BLaER1 treated with 17β-estradiol and CSF1 and Interleukin-3, amounts not matched to agents 10 nM and 100 nM (cell line): ENCODE data around the gene NOTCH3.
A peak's percentile ranks its signal among the peaks of the same experiment; 100 is the strongest.

ENCODE experiments used
- H3K27ac ChIP-seq, 11 experiments: shearing (Covaris generic); formaldehyde crosslinking; 2 replicates each; pipeline ENCODE4 v1.8.1; 2022
- H3K27me3 ChIP-seq, 11 experiments: shearing (Covaris generic); formaldehyde crosslinking; 2 replicates each; pipeline ENCODE4 v1.8.1; 2022
- H3K36me3 ChIP-seq, 11 experiments: shearing (Covaris generic); formaldehyde crosslinking; 2 replicates each; pipeline ENCODE4 v1.8.1; 2022
- H3K4me1 ChIP-seq, 10 experiments: shearing (Covaris generic); formaldehyde crosslinking; 2 replicates each; pipeline ENCODE4 v1.8.1; 2022
- H3K4me2 ChIP-seq, 11 experiments: shearing (Covaris generic); formaldehyde crosslinking; 2 replicates each; pipeline ENCODE4 v1.8.1; 2022
- H3K4me3 ChIP-seq, 10 experiments: shearing (Covaris generic); formaldehyde crosslinking; 2 replicates each; pipeline ENCODE4 v1.8.1; 2022
- H3K9ac ChIP-seq, 11 experiments: shearing (Covaris generic); formaldehyde crosslinking; 2 replicates each; pipeline ENCODE4 v1.8.1; 2022
- H3K9me3 ChIP-seq, 11 experiments: shearing (Covaris generic); formaldehyde crosslinking; replicated peaks in 1 of 11; 2 replicates each; pipeline ENCODE4 v1.8.1; 2022
- H4K20me1 ChIP-seq, 11 experiments: shearing (Covaris generic); formaldehyde crosslinking; 2 replicates each; pipeline ENCODE4 v1.8.1; 2022
- Cebpa-rat ChIP-seq, 11 experiments: shearing (Covaris generic); IDR thresholded peaks; 2 replicates each; pipeline ENCODE4 v1.8.1; 2022

Gene NOTCH3

DNA sequence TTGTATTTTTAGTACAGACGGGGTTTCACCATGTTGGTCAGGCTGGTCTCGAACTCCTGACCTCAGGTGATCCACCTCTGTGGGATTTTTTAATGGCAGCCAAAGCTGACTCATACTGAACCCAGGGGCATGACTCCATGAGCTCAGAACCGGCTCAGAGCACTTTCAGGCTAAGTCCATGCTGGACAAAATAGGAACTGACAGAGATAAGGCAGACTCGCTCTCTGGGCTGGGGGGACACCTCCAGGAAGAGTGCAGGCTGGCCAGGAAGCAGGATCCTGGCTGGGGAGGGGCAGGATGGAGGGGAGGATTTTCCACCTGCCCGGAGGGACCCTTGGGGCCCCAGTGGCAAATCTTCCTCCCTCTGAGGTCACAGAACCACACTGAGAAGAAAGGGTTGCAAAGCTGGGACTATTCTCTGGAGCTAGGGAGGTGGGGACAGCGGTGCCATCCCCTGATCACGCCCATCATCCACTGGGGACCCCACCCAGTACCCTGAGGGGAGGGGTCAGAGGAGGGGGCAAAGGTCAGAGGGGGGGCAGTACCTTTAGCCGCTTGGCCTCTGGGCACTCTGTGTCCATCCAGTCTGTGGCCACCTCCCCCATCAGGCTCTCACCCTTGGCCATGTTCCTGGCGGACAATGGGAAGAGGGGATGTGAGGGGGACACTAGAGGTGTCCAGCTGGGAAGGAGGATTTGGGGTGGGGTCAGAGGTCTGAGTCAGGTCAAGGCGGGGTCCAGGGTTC, 31.1 kb downstream of the NOTCH3 start:
- Histone ChIP-seq H3K27ac (no peak overlapping the region), H3K9ac (no peak overlapping the region), H3K36me3 (peaks cover 69 to 97% (median 91%) of the 10 kb centered on the region in 11 experiments), H4K20me1 (peaks cover 0 to 9% (median 0%) of the 10 kb centered on the region in 11 experiments; a peak in 5 of 22 replicates), H3K9me3 (peaks cover 28 to 45% (median 41%) of the 10 kb centered on the region in 11 experiments), H3K4me2 (no peak overlapping the region), H3K4me1 (peaks cover 0 to 10% (median 4%) of the 10 kb centered on the region in 10 experiments; a peak in 9 of 20 replicates), H3K27me3 (no peaks in the 10 kb centered on the region), H3K4me3 (no peak overlapping the region)
- TF ChIP-seq Cebpa-rat (IDR thresholded peaks at IDR 0.05) = no peak

DNA sequence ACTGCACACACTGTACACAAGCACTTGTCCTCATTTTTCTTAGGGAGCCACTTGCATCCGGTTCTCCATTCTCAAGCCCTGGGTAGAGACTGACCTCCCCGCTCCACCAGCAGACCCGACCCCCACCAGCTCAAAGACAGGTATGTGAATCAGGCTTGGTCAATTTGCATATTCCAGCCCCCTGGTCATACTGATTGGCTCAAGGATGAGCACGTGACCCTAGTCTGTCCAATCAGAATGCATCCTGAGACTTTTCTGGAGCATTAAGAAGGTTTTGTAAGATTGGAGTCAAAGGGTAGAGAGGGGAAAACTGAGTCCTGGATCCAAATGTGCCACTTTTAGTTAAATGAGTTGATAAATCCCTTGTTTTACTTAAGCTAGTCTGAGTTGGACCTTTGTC, 34.1 kb downstream of the NOTCH3 start:
- Histone ChIP-seq H3K4me3 (peak overlapping the region in 1 of 10 experiments; percentile 13; a peak in 2 of 20 replicates), H3K4me2 (no peak overlapping the region), H3K36me3 (peaks cover 86 to 100% (median 98%) of the 10 kb centered on the region in 11 experiments), H4K20me1 (no peaks in the 10 kb centered on the region), H3K27me3 (no peaks in the 10 kb centered on the region), H3K9me3 (peaks cover 33 to 51% (median 42%) of the 10 kb centered on the region in 11 experiments), H3K4me1 (no peaks in the 10 kb centered on the region; a peak in 1 of 20 replicates), H3K9ac (no peak overlapping the region), H3K27ac (no peak overlapping the region)
- TF ChIP-seq Cebpa-rat (IDR thresholded peaks at IDR 0.05) = no peak

- H3K4me1 ChIP-seq = peaks cover 0 to 8% (median 0%) of the 10 kb centered on the region in 10 experiments; a peak in 2 of 20 replicates
- H3K27me3 ChIP-seq = no peaks in the 10 kb centered on the region
- H3K27ac ChIP-seq = no peak overlapping the region
- H4K20me1 ChIP-seq = no peaks in the 10 kb centered on the region; a peak in 1 of 22 replicates
- no peak overlapping the region for H3K9ac ChIP-seq
- no peak overlapping the region for H3K4me2 ChIP-seq
- no peak overlapping the region for H3K4me3 ChIP-seq
- peaks cover 41 to 79% (median 67%) of the 10 kb centered on the region in 11 experiments for H3K36me3 ChIP-seq
- H3K9me3 ChIP-seq = peaks cover 17 to 23% (median 18%) of the 10 kb centered on the region in 11 experiments
- TF ChIP-seq Cebpa-rat (IDR thresholded peaks at IDR 0.05) = no peak
These were observed 39.5 kb downstream of the NOTCH3 start for GRCh38 chr19:15161028-15161984.

DNA sequence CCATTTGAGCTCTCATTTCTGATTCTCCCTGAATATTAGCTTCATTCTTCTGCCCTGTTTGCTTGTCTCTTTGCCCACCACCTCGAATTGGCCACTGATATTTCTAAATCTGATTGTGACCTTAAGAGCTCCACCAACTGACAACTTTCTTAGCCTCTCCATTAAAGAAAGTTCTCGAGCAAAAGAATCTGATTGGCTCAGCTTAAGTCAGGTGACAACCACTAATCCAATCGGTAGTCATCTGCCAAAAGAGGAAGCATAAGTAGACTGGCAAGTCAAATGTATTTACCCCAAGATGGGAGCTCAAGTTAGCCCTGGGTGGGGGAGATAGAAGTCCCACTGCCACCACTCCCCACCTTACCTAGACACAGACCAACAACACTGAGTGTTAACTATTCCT, 41.5 kb downstream of the NOTCH3 start:
- Histone ChIP-seq H4K20me1 (no peaks in the 10 kb centered on the region; a peak in 1 of 22 replicates), H3K27me3 (no peaks in the 10 kb centered on the region), H3K36me3 (peaks cover 21 to 58% (median 46%) of the 10 kb centered on the region in 11 experiments), H3K4me2 (peak overlapping the region in 1 of 11 experiments; percentile 6; a peak in 1 of 22 replicates), H3K4me1 (peaks cover 0 to 8% (median 0%) of the 10 kb centered on the region in 10 experiments; a peak in 2 of 20 replicates), H3K27ac (0 out of 22 replicates have a peak overlapping the region, but pooled peaks of 1 of the 11 experiments have one; percentile 35), H3K9me3 (peaks cover 0 to 8% (median 3%) of the 10 kb centered on the region in 11 experiments; a peak in 9 of 22 replicates), H3K9ac (no peak overlapping the region), H3K4me3 (no peak overlapping the region)
- no peak for TF ChIP-seq Cebpa-rat (IDR thresholded peaks at IDR 0.05)

DNA sequence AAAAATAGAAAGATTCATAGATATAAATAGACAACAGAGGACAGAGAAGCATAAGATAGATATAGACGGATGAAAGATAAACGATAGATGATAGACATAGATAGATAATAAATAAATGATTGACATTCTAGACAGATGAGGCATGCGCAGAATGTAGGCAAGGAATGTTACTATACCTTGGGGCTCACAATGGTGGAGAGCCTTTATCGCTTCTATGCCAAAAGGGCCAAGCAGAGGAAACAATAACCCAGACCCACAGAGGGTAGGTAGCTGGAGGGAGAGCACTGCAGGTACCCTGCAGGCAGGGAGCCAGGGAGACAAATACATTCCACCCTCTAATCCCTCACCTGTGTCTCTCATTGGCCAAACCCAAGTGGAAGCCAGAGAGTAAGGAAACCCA, 44.4 kb downstream of the NOTCH3 start:
- no peaks in the 10 kb centered on the region for H3K27me3 ChIP-seq
- H3K9me3 ChIP-seq = peaks cover 0 to 10% (median 5%) of the 10 kb centered on the region in 11 experiments; a peak in 8 of 22 replicates
- no peak overlapping the region for H3K27ac ChIP-seq
- H3K36me3 ChIP-seq = peaks cover 0 to 29% (median 18%) of the 10 kb centered on the region in 11 experiments; a peak in 21 of 22 replicates
- H3K4me2 ChIP-seq = no peak overlapping the region
- peaks cover 0 to 8% (median 1%) of the 10 kb centered on the region in 10 experiments; a peak in 4 of 20 replicates for H3K4me1 ChIP-seq
- no peak overlapping the region for H3K9ac ChIP-seq
- no peaks in the 10 kb centered on the region; a peak in 1 of 22 replicates for H4K20me1 ChIP-seq
- H3K4me3 ChIP-seq = no peak overlapping the region
- no peak for TF ChIP-seq Cebpa-rat (IDR thresholded peaks at IDR 0.05)

- Histone ChIP-seq H3K4me2 (no peak overlapping the region), H3K27ac (no peak overlapping the region), H3K4me1 (peaks cover 0 to 8% (median 1%) of the 10 kb centered on the region in 10 experiments; a peak in 4 of 20 replicates), H3K36me3 (peaks cover 0 to 19% (median 7%) of the 10 kb centered on the region in 11 experiments; a peak in 18 of 22 replicates), H3K9ac (no peak overlapping the region), H3K4me3 (no peak overlapping the region), H4K20me1 (no peaks in the 10 kb centered on the region), H3K9me3 (peaks cover 0 to 10% (median 5%) of the 10 kb centered on the region in 11 experiments; a peak in 8 of 22 replicates), H3K27me3 (no peaks in the 10 kb centered on the region)
- no peak for TF ChIP-seq Cebpa-rat (IDR thresholded peaks at IDR 0.05)
These were observed 45.5 kb downstream of the NOTCH3 start for GRCh38 chr19:15155296-15155695.

DNA sequence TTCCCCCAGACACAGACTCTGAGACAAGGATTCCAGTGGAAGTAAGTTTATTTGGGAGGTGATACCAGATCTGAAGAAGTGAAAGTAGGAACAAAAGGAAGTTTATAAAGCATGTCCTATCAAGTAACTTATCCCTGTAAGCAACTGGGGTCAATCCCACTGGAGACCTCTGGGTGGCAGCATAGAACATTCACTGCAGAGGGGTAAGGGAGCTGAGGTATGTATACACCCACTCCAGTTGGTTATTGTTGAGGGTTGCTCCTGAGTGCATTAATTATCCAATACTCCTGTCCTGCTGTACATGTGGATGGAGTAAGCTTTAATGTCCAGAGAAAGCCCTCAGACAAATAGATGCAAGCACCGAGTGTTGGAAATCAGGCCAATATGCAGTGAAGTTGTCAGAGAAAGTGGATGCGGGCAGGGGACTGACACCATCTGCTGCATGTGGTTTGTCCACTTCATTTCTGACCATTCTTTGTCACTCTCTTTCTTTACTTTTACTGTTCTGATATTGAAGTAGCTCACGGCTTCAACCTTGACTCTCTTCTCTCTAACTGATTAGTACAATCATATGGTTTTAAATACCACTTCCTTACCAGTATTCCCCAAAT, 46.7 kb downstream of the NOTCH3 start:
- Histone ChIP-seq H4K20me1 (no peaks in the 10 kb centered on the region), H3K36me3 (peaks cover 0 to 8% (median 0%) of the 10 kb centered on the region in 11 experiments; a peak in 2 of 22 replicates), H3K27ac (no peak overlapping the region), H3K27me3 (no peaks in the 10 kb centered on the region), H3K4me1 (peaks cover 0 to 5% (median 0%) of the 10 kb centered on the region in 10 experiments; a peak in 3 of 20 replicates), H3K9ac (no peak overlapping the region), H3K4me3 (no peak overlapping the region), H3K4me2 (no peak overlapping the region), H3K9me3 (peaks cover 0 to 10% (median 5%) of the 10 kb centered on the region in 11 experiments; a peak in 8 of 22 replicates)
- TF ChIP-seq Cebpa-rat (IDR thresholded peaks at IDR 0.05) = no peak

DNA sequence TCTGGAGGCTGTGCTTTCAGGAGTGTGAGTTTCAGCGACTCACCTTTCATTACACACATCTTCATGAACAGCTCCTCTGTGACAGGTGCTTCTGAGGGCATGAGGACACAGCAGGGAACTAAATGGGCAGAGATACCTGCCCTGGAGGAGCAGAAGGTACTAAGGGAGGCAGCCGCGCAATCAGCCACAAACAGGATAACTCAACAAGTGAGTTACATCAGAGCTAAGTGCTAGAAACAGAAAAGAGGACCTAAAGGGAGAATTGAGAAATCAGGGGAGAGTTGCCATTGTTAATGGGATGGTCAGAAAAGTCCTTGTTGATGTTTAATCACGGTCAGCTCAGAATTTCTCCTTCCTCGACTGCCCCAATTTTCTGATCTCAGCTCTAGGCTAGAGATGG, 51.1 kb downstream of the NOTCH3 start:
- no peak overlapping the region for H3K4me2 ChIP-seq
- H3K9me3 ChIP-seq = peaks cover 0 to 8% (median 5%) of the 10 kb centered on the region in 11 experiments; a peak in 7 of 22 replicates
- no peaks in the 10 kb centered on the region for H4K20me1 ChIP-seq
- no peak overlapping the region for H3K4me3 ChIP-seq
- H3K36me3 ChIP-seq = no peaks in the 10 kb centered on the region
- no peak overlapping the region for H3K9ac ChIP-seq
- TF ChIP-seq Cebpa-rat (IDR thresholded peaks at IDR 0.05) = no peak
- H3K4me1 ChIP-seq = peaks cover 0 to 5% (median 0%) of the 10 kb centered on the region in 10 experiments; a peak in 3 of 20 replicates
- no peak overlapping the region for H3K27ac ChIP-seq
- no peaks in the 10 kb centered on the region for H3K27me3 ChIP-seq
